ENCODE measurements around the gene RRM1.
"Not testable (repeated sequence)": the region's sequence is repeated elsewhere in the genome, so short reads cannot be mapped to it uniquely, and the experiment has no call there.

The RRM1 gene

GRCh38 chr11:4118107-4118506 lies 23.5 kb downstream of the RRM1 start:
- Mint-ChIP-seq H3K36me3 (ENCODE audit: insufficient read depth) (peaks cover 41% of the 10 kb centered on the region), H3K4me1 (no peaks in the 10 kb centered on the region)

GRCh38 chr11:4123218-4123617 lies 28.6 kb downstream of the RRM1 start:
- H3K4me1 Mint-ChIP-seq: no peaks in the 10 kb centered on the region
- no peaks in the 10 kb centered on the region for H3K27me3 Mint-ChIP-seq
- DNase-seq (ENCODE audit: low spot score in 2 of 2): no peak
- H3K27ac Mint-ChIP-seq (ENCODE audit: low read depth): no peak overlapping the region
- ATAC-seq (replicated peaks; ENCODE audit: extremely low read depth, poor library complexity, severe bottlenecking): no peak
- H3K9me3 Mint-ChIP-seq: no peaks in the 10 kb centered on the region
- no peak overlapping the region for H3K4me3 Mint-ChIP-seq
- peaks cover 62% of the 10 kb centered on the region for H3K36me3 Mint-ChIP-seq (ENCODE audit: insufficient read depth)

More at GRCh38 chr11:4118107-4118506, 23.5 kb downstream of the RRM1 start:
- H3K4me3 Mint-ChIP-seq: no peak overlapping the region
- H3K27me3 Mint-ChIP-seq: no peaks in the 10 kb centered on the region
- no peaks in the 10 kb centered on the region for H3K9me3 Mint-ChIP-seq
- ATAC-seq (replicated peaks; ENCODE audit: extremely low read depth, poor library complexity, severe bottlenecking): no peak
- no peak for DNase-seq (ENCODE audit: low spot score in 2 of 2)
- no peak overlapping the region for H3K27ac Mint-ChIP-seq (ENCODE audit: low read depth)

GRCh38 chr11:4125141-4125540 lies 30.5 kb downstream of the RRM1 start:
- DNase-seq (ENCODE audit: low spot score in 2 of 2) (no peak), ATAC-seq (replicated peaks; ENCODE audit: extremely low read depth, poor library complexity, severe bottlenecking) (no peak)
- Mint-ChIP-seq H3K36me3 (ENCODE audit: insufficient read depth) (peaks cover 58% of the 10 kb centered on the region), H3K27me3 (no peaks in the 10 kb centered on the region), H3K4me3 (no peak overlapping the region), H3K4me1 (no peaks in the 10 kb centered on the region), H3K27ac (ENCODE audit: low read depth) (no peak overlapping the region), H3K9me3 (no peaks in the 10 kb centered on the region)

- Mint-ChIP-seq H3K9me3 (no peaks in the 10 kb centered on the region), H3K36me3 (ENCODE audit: insufficient read depth) (peaks cover 52% of the 10 kb centered on the region), H3K4me3 (no peak overlapping the region), H3K27me3 (no peaks in the 10 kb centered on the region), H3K4me1 (no peaks in the 10 kb centered on the region), H3K27ac (ENCODE audit: low read depth) (no peak overlapping the region)
- no peak for DNase-seq (ENCODE audit: low spot score in 2 of 2)
- no peak for ATAC-seq (replicated peaks; ENCODE audit: extremely low read depth, poor library complexity, severe bottlenecking)
Observed at GRCh38 chr11:4127357-4127756, 32.8 kb downstream of the RRM1 start.

- peaks cover 36% of the 10 kb centered on the region for H3K36me3 Mint-ChIP-seq (ENCODE audit: insufficient read depth)
- H3K4me3 Mint-ChIP-seq; H3K27ac Mint-ChIP-seq (ENCODE audit: low read depth); H3K9me3 Mint-ChIP-seq; H3K4me1 Mint-ChIP-seq; DNase-seq (ENCODE audit: low spot score in 2 of 2); ATAC-seq (replicated peaks; ENCODE audit: extremely low read depth, poor library complexity, severe bottlenecking); H3K27me3 Mint-ChIP-seq: not testable (repeated sequence)
Observed at GRCh38 chr11:4130219-4130618, 35.6 kb downstream of the RRM1 start.

GRCh38 chr11:4134806-4135205 lies 40.2 kb downstream of the RRM1 start:
- DNase-seq (ENCODE audit: low spot score in 2 of 2) (no peak), ATAC-seq (replicated peaks; ENCODE audit: extremely low read depth, poor library complexity, severe bottlenecking) (no peak)
- Mint-ChIP-seq H3K4me1 (no peaks in the 10 kb centered on the region), H3K27me3 (no peaks in the 10 kb centered on the region), H3K36me3 (ENCODE audit: insufficient read depth) (peaks cover 34% of the 10 kb centered on the region), H3K27ac (ENCODE audit: low read depth) (peak overlapping the region; percentile 69), H3K4me3 (no peak overlapping the region), H3K9me3 (no peaks in the 10 kb centered on the region)

GRCh38 chr11:4138497-4138896 lies 43.9 kb downstream of the RRM1 start:
- H3K4me3 Mint-ChIP-seq: no peak overlapping the region
- ATAC-seq (replicated peaks; ENCODE audit: extremely low read depth, poor library complexity, severe bottlenecking) (no peak), DNase-seq (ENCODE audit: low spot score in 2 of 2) (no peak)
- H3K4me1 Mint-ChIP-seq: no peaks in the 10 kb centered on the region
- peaks cover 7% of the 10 kb centered on the region for H3K9me3 Mint-ChIP-seq
- H3K36me3 Mint-ChIP-seq (ENCODE audit: insufficient read depth): peaks cover 35% of the 10 kb centered on the region
- no peak overlapping the region for H3K27ac Mint-ChIP-seq (ENCODE audit: low read depth)
- H3K27me3 Mint-ChIP-seq: no peaks in the 10 kb centered on the region

- Mint-ChIP-seq H3K27me3 (no peaks in the 10 kb centered on the region), H3K27ac (ENCODE audit: low read depth) (no peak overlapping the region), H3K4me3 (no peak overlapping the region), H3K9me3 (peaks cover 7% of the 10 kb centered on the region), H3K36me3 (ENCODE audit: insufficient read depth) (peaks cover 31% of the 10 kb centered on the region), H3K4me1 (no peaks in the 10 kb centered on the region)
- ATAC-seq (replicated peaks; ENCODE audit: extremely low read depth, poor library complexity, severe bottlenecking): no peak
- no peak for DNase-seq (ENCODE audit: low spot score in 2 of 2)
Observed at GRCh38 chr11:4140067-4140636, 45.6 kb downstream of the RRM1 start.

- DNase-seq (ENCODE audit: low spot score in 2 of 2) (no peak), ATAC-seq (replicated peaks; ENCODE audit: extremely low read depth, poor library complexity, severe bottlenecking) (no peak)
- H3K9me3 Mint-ChIP-seq: no peaks in the 10 kb centered on the region
- H3K27ac Mint-ChIP-seq (ENCODE audit: low read depth): no peak overlapping the region
- H3K4me1 Mint-ChIP-seq: no peaks in the 10 kb centered on the region
- H3K36me3 Mint-ChIP-seq (ENCODE audit: insufficient read depth): peaks cover 2% of the 10 kb centered on the region
- H3K4me3 Mint-ChIP-seq: no peak overlapping the region
- H3K27me3 Mint-ChIP-seq: no peaks in the 10 kb centered on the region
Observed at GRCh38 chr11:4146070-4146771, 51.6 kb downstream of the RRM1 start.

- Mint-ChIP-seq H3K36me3 (ENCODE audit: insufficient read depth) (peaks cover 2% of the 10 kb centered on the region), H3K9me3 (no peaks in the 10 kb centered on the region), H3K27ac (ENCODE audit: low read depth) (no peak overlapping the region), H3K4me3 (no peak overlapping the region), H3K4me1 (no peaks in the 10 kb centered on the region), H3K27me3 (no peaks in the 10 kb centered on the region)
- DNase-seq (ENCODE audit: low spot score in 2 of 2) (no peak), ATAC-seq (replicated peaks; ENCODE audit: extremely low read depth, poor library complexity, severe bottlenecking) (no peak)
Observed at GRCh38 chr11:4146772-4147098, 52.1 kb downstream of the RRM1 start.

- DNase-seq (ENCODE audit: low spot score in 2 of 2) (no peak), ATAC-seq (replicated peaks; ENCODE audit: extremely low read depth, poor library complexity, severe bottlenecking) (no peak)
- H3K27me3 Mint-ChIP-seq: no peaks in the 10 kb centered on the region
- no peaks in the 10 kb centered on the region for H3K9me3 Mint-ChIP-seq
- no peaks in the 10 kb centered on the region for H3K4me1 Mint-ChIP-seq
- H3K4me3 Mint-ChIP-seq: no peak overlapping the region
- peaks cover 3% of the 10 kb centered on the region for H3K36me3 Mint-ChIP-seq (ENCODE audit: insufficient read depth)
- no peak overlapping the region for H3K27ac Mint-ChIP-seq (ENCODE audit: low read depth)
Observed at GRCh38 chr11:4154503-4154902, 59.9 kb downstream of the RRM1 start.

- ATAC-seq (replicated peaks; ENCODE audit: extremely low read depth, poor library complexity, severe bottlenecking) (no peak), DNase-seq (ENCODE audit: low spot score in 2 of 2) (no peak)
- H3K9me3 Mint-ChIP-seq: no peaks in the 10 kb centered on the region
- H3K4me1 Mint-ChIP-seq: no peaks in the 10 kb centered on the region
- no peaks in the 10 kb centered on the region for H3K27me3 Mint-ChIP-seq
- H3K4me3 Mint-ChIP-seq: no peak overlapping the region
- peaks cover 3% of the 10 kb centered on the region for H3K36me3 Mint-ChIP-seq (ENCODE audit: insufficient read depth)
- no peak overlapping the region for H3K27ac Mint-ChIP-seq (ENCODE audit: low read depth)
Observed at GRCh38 chr11:4156571-4156970, 62.0 kb downstream of the RRM1 start.

GRCh38 chr11:4158818-4159217 lies 64.2 kb downstream of the RRM1 start:
- ATAC-seq (replicated peaks; ENCODE audit: extremely low read depth, poor library complexity, severe bottlenecking); H3K4me1 Mint-ChIP-seq; H3K27ac Mint-ChIP-seq (ENCODE audit: low read depth); H3K9me3 Mint-ChIP-seq; H3K4me3 Mint-ChIP-seq; DNase-seq (ENCODE audit: low spot score in 2 of 2); H3K36me3 Mint-ChIP-seq (ENCODE audit: insufficient read depth); H3K27me3 Mint-ChIP-seq: not testable (repeated sequence)

All from central memory CD8-positive, alpha-beta T cell (primary cell).